Fibroblast of upper back skin (primary cell): Measurements from ENCODE around the gene BORCS8.
A peak's percentile ranks its signal among the peaks of the same experiment; 100 is the strongest.
"Not testable (repeated sequence)": the region's sequence is repeated elsewhere in the genome, so short reads cannot be mapped to it uniquely, and the experiment has no call there.

Experiments used
- DNase-seq: peaks from one replicate; pipeline ENCODE4 v3.0.0-alpha.2; 2013

BORCS8 gene

DNA sequence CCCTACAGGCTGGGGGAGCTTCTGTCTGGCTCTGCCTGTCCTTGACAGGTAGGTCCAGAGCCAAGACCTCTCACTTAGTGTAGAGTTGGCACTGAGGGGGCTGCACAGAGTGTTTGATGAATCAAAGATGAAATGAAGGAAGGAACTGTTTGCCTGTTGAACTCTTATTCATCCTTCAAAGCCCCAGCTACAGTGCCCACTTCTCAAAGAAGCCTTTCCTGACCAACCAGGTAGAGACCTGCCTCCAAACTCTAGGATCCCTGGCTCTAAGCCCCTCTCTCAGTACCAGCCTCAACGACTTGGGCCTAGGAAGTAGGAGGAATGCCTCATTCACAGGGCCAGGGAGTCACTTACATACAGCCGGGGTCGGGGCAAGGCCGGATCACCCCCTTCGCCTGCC, 44.6 kb downstream of the BORCS8 start:
- DNase-seq, result no peak

DNA sequence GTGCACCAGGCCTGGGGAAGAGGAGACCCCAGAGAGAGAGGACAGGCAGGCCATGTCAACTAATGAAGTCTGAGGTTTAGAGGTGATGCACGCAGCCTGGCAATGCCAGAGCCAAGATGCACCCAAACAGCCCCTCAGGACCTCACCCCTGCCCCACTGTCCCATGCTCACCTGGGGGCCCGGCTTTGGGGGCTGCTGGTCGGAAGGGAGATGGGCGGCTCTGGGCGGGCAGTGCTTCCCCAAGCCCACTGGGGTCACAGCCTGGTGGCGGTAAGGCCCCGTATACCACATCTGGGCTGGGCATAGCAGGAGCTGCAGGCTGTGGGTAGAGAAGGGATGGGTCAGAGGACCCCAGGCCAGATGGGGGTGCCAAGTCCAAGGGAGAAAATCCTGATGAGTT, 45.1 kb downstream of the BORCS8 start:
- DNase-seq, result no peak

DNA sequence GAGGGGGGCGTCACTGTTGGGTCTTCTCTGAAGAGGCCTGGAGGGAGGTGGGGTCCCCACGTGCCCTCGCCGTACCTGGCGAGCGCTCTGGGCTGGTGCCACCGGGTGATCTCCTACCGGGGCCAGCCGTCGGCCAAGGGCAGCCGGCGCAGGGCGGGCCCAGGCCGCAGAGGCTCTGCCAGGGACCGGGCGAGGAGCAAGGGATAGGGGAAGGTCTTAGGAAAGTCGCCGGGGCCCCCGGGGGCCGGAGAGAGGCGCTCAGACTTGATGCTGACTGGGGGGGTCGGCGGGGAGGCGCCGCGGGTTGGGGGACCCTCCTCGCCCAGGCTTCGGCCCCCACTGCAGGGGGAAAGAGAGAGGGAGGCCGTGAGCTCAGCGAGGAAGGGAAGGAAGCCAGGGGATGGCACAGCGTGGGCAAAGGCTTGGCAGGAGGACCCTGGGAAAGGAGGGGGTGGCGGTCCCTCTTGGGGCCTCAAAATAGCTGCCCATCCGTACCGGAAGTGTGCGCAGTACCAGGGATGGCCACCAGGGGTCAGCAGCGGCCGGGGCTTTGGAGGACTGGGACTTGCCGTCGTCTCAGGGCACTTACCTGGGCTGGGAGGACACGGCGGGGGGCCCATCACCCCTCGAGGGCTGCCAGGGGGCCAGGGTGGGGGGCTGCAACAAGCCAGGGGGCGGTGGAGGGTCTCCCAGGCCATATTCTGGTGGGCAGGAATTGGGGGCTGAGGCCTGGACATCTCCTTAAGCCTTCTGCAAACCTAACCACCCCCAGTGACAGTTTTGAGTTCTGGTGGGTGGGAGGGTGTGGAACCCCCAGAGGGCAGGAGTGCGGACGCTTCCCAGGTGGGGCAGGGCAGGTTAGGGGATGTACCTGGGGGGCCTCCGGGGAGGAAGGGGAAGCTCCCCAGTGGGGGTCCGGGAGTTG, 46.0 kb downstream of the BORCS8 start:
- DNase-seq, result peak; percentile 52

DNA sequence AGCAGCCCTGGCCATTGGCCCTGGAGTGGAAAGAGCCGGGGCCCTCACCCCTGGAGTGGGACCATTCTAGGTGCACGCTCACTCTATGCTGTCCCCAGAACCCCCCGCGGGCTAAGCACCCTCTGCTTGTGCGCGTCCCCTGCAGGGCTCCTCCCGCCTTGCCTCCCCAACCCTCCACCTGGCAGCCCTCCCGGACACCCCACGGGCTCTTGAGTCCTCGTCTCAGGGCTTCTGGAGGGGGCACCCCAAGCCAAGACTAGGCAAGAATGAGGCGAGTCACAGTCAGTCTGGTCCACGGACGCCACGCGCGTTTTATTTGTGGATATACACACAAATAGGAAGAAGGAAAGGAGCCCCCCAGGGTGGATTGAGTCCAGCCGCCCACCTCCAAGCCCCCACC, 46.7 kb downstream of the BORCS8 start:
- no peak for DNase-seq

DNA sequence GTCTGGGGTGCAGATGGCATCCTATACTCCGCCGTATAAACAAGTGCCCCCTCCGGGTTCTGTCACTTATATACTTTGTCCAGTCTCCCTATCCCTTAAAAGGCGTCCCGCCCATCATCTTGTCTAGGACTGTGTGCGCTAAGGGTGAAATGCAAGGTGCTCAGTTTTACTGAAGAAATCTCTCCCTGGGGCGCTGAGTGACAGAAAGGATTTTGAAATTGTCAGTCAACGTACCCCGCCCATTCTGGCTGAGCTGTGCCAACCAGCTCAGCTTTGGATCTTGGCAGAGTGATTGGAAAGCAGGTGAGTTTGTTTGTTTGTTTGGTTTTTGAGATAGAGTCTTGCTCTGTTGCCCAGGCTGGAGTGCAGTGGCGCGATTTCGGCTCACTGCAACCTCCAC, 49.6 kb downstream of the BORCS8 start:
- no peak for DNase-seq

DNA sequence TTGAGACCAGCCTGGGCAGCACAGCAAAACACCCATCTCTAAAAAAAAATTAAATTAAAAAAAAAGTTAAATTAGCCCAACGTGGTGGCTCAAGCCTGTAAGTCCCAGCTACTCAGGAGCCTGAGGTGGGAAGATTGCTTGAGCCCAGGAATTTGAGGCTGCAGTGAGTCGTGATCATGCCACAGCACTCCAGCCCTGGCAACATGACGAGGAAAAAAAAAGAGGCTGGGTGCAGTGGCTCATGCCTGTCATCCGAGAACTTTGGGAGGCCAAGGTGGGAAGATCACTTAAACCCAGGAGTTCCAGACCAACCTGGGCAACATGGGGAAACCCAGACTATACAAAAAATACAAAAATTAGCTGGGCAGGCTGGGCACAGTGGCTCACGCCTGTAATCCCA, 51.5 kb downstream of the BORCS8 start:
- DNase-seq, result no peak

DNA sequence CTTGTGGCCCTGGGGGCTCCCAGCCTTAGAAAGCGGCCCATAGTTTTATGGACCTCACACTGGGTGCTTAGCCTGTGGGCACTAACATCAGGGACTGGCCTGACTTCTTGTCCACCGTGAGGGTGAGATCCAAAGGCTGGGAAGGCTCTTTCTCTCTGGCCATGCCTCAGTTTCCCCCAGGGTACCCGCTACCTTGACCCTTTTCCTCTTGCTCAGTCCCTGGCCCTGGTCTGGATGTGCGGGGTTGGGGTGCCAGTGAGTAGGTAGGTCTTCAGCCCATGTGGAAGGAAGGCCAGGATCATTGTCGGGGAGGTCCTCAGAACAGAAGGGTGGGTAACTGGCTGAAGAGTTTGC, 52.1 kb downstream of the BORCS8 start:
- no peak for DNase-seq

DNA sequence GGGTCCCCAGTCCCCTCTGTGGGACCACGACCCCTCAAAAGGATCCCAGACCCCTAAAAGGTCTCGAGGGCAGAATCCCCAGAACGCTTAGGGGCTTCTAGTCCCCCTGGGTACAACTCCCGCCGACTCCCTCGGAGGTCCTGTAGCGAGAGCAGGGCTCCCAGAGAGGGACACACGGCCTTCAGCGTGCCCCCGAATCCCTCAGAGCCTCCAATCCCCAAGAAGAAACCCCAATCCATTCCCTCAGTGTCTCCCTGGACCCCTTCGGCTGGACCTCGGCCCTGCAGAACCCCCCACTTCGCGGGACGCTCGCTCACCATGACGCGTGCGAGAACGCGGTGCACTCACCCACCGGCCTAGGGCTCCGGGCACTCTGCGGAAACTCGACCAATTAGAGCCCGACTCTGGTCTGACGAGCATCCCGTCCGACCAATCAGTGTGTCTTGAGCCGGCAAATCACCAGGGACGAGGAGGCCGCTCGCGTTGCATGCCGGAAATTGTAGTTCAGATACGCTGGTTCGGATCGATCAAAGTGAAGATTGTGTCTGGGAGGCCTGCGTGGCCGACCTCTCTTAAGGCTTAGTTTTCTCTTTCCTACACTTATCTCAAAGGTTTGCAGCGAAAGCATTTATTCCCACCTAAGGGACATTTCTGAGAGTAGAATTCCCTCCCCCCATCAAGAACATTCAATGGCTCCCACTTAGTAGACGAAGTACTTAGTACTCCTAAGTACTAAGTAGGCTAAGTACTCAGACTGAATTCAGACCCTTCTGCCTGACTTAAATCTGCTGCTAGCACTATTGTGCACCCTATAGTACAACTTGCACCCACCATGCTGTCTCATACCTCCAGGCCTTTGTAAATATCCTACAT, 53.6 kb downstream of the BORCS8 start, which contains the start of gene TMEM161A:
Gene TMEM161A, minus strand, starts transcription at position 370 of the 873 bp plus-strand sequence. Its CDS starts 50 bp downstream, at position 320.
- DNase-seq, result peak; percentile 99

DNA sequence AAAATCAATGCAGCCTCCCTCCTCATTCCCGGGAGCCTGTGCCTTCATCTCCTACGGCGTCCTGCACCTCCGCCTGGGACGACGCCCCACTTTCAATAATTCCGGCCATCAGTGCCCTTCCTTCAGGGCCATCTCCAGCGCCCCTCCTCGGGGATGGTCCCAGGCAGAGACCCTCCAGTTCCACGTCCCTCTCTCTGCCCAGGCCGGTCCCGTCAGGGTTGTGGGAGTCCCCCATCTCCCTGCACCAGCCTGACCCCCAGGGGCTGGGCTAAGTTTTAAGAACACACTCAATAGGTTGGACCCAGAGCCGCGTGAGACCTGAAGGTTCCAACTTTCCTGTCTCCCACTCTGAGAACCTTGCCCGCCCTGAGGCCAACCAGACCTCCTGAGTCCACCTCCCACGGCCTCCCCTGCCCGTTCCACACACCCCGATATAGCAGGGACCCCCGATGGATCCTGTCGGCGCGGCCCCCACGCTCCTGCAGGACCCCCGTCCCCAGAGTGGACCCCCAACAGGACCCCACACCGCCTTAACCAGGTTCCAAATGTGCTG, 54.3 kb downstream of the BORCS8 start:
- no peak for DNase-seq

DNA sequence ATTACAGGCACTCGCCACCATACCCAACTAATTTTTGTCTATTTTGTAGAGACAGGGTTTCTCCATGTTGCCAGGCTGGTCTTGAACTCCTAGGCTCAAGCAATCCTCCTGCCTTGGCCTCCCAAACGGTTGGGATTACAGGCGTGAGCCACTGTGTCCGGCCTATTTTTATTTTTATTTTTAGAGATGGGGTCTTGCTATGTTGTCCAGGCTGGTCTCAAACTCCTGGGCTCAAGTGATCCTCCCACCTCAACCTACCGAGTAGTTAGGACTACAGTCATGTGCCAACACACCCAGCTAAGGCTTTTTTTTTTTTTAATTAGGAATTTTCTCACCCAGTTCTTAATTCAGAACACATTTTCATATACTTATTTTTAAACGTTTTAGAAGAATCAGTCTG, 56.2 kb downstream of the BORCS8 start:
- not testable (repeated sequence) for DNase-seq

DNA sequence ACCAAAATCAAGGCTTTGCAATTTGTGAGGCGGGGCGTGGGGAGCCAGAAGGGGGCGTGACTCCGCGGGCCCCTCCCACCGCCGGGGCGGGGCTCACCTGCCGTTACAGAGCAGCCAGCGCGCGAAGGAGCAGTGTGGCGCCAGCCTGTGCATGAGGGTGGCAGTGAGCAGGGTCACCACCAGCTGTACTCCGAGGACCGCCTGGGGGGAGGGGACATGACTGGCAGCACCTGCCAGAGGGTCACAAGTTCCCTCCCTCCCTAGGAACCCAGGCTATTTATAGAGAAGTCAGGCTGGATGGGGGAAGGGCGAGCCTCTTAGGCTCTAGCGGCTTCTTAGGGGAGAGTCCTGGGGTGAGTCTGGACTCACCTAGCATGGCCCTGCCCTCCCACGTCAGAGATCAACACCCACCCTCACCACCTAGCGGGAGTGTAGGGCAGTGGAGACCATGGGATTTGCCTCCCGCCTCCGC, 57.2 kb downstream of the BORCS8 start:
- DNase-seq, result no peak

DNA sequence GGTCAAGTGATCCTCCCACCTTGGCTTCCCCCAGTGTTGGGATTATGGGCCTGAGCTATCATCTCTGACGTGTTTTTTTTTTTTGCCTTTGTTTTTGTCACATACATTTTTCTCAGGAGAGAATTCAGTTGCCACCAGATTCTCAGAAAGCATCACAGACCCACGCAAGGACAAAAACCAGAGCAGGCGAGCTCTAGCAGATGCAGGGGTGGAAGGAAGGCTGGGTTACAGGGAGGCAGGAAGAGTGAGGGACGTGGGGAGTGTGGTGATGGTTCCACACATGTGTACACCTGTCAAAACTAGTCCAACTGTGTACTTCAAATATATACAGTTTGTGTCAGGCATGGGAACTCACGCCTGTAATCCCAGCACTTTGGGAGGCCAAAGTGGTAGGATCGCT, 58.0 kb downstream of the BORCS8 start:
- no peak for DNase-seq

DNA sequence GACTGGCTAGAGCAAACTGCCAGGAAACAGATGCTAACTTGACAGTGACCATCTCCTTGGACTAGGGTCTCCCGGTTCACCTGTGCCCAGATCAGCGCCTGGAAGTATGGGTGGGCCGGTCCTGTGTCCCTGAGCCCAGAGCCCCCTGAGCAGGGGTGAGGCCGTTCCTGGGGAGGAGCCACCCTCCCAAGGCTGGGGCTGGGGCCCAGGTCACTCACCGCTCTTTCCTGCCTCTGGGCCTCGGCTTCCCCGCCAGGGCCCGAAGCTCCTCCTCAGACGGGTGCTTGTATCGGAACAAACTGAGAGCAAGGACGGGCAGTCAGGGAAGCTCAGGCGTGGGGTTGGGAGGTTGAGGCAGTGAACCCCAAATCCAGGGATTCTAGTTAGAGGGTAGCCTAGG, 59.0 kb downstream of the BORCS8 start:
- no peak for DNase-seq

DNA sequence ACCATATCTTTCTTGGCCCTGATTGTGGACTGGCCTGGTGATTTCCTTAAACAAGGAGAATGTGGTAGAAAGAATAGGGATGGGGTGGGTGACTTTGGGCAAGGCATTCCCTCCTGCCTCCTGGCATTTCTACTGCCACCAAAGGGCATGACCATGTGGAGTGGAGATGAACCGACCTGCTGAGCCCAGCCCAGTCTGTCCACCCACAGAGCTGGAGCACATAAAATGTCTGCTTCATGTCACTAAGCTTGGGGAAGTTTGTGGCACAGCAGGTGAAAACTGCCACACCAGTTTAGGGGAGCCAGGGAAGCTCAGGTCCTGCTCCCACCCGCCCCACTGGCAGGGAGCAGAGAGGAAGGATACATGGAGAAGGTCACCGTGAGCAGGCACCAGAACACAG, 60.0 kb downstream of the BORCS8 start:
- no peak for DNase-seq
